Measurements from ENCODE around the gene FREY1.

Gene FREY1, protein sequence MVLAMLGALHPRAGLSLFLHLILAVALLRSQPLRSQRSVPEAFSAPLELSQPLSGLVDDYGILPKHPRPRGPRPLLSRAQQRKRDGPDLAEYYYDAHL

DNA sequence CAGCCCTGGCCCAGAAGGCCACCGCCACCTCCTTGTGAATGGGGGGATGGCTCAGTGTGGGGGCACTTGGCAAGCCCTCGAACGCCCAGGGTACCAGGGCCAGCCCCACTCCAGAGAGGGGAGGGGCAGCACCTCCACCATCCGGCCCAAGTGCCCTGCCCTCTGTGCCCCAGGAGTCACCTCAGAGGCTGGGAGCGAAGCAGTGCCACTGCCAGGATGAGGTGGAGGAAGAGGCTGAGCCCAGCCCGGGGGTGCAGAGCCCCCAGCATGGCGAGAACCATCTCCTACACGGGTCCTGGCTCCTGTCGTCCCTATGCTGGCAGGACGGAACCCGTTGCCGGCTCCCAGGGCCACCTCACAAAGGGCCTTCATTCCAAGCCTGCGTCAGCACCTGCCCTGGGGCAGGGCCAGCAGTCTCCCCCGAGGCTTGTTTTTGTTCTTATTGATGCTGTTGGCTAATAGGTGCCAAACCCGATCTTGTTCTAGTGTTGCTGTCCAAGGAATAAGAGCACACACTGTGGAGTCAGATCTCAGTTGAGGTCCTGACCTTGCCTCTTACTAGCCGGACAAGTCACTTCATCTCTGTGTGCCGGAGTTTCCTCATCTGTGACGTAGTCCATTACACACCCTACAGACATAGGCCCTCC is at the start of gene FREY1:
Gene FREY1 (minus strand): TSS at position 307 of the 647 bp plus-strand sequence. CDS start 26 bp downstream, at position 281.
- DNase-seq = no peak

DNA sequence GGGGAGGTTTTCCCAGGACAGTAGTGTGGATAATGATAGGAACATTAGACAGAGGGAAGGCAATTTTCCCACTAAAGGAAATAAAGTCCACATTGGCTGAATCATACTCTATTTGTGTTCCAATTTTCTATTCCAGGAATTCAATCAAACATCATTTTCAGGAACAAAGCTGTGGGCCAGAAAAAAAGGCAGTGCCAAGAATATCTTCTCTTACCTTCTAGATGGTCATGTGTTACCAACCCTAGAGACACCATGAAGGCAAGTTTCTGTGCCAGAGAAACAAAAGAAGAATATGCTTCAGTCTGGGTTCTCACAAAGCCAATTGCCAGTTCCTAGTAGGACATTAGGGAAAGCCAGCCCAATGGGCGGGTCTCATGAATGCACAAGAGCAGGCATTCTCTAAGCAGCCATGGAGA is 42.9 kb upstream of the FREY1 start:
- DNase-seq = no peak

GRCh38 chr11:45948356-45948755 is 41.3 kb upstream of the FREY1 start:
- DNase-seq = no peak

- no peak for DNase-seq
Measured at GRCh38 chr11:45947885-45948284, 40.8 kb upstream of the FREY1 start.

- no peak for DNase-seq
Measured at GRCh38 chr11:45945397-45945999, 38.4 kb upstream of the FREY1 start.

DNA sequence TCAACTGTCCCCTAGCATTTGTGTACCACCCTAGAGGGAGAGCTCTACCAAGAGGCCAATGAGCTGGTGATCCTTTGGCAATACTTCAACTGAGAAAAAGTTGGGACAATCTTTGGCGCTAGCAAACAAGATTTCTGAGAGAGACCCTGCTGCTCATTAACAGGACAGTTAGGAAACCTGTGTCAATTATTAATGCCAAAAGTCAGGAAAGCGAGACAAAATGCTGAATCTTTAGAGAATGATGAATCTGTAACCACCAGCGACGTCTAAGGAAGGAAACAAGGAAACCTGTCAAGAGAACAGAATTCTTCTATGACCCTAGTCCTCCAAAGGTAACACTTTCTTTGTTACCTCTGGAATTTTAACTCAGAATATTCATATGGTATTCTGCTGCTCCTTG is 35.3 kb upstream of the FREY1 start:
- DNase-seq = no peak

GRCh38 chr11:45941285-45941684 is 34.2 kb upstream of the FREY1 start:
- DNase-seq = no peak

DNA sequence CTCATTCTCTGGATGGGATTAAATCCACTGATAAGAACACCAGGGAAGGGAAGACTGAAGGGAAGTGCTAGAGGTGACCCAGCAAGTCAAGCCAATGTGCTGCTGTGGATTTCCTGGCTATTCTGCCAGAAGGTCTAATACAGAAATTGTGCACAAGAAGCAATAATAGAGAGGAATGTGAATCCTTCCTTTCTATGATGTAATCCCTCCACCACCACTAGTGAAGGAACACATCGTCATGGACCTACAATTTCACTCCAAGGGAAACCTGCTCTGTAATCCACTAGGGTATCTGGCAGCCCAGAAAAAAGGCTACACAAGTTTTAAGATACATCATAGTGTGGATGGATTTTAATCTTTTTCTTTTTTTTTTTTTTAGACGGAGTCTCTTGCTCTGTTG is 32.8 kb upstream of the FREY1 start:
- DNase-seq = no peak

GRCh38 chr11:45937916-45938315 is 30.8 kb upstream of the FREY1 start:
- no peak for DNase-seq

DNA sequence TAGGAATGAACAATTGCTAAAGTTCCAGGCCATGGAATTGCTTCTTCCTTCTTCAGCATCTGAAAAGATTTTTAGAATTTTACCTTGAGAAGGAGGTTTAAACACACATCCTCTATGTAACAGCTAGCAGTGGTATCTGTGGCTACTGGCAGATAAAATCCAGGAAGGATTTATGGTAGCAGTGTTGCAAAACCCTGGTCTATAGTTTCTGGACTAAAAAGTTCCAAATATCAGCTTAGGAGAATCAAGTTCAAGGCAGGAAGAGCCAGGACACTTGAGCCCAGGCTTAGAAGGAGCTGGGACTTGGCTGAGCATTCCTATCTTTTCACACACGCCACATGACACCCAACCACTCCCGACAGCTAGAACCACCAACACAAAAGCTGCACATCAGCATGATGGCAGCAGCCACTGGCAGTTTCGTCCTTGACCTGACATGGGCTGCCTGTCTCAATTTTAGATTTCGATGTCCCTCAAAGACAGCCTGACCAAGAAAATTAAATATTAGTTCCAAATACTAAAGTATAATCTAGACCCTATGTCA is 29.5 kb upstream of the FREY1 start:
- no peak for DNase-seq

- no peak for DNase-seq
Measured at GRCh38 chr11:45935349-45936064, 28.4 kb upstream of the FREY1 start.

- DNase-seq = no peak
Measured at GRCh38 chr11:45934580-45935318, 27.7 kb upstream of the FREY1 start.

DNA sequence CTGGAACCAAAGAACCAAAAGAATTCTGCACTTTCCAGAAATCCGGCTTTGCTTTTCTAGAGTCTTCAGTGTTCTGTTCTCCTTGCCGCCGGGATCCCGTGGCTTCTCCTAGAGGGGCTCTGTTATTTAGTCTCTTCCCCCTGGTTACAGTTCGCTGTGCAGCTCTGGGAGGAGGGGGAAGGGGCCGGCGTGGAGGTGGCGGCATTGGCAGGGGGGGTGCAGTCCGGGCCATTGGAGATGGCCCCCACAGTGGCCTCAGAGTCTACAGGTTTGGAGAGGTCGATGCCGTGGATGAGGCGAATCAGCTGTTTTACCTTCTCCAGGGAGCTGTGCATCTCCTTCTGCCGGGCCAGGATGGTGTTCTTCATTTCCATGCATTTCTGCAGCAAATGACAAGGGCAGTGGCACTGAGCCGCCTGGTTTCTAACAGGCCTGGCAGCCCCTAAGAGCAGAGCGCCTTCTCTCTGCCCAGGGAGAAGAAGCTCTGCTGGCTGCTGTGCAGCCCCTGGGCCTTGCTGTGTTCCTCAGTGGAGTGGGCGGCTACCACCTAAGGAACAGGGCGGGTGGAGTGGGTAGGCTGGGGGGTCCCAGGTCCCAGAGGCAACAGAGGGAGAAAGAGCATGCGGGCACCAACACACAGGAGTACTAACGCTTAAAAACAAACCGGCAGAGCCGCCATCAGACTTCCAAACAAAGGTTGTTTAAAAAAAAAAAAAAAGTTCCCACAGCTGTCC is 26.9 kb upstream of the FREY1 start:
- no peak for DNase-seq

DNA sequence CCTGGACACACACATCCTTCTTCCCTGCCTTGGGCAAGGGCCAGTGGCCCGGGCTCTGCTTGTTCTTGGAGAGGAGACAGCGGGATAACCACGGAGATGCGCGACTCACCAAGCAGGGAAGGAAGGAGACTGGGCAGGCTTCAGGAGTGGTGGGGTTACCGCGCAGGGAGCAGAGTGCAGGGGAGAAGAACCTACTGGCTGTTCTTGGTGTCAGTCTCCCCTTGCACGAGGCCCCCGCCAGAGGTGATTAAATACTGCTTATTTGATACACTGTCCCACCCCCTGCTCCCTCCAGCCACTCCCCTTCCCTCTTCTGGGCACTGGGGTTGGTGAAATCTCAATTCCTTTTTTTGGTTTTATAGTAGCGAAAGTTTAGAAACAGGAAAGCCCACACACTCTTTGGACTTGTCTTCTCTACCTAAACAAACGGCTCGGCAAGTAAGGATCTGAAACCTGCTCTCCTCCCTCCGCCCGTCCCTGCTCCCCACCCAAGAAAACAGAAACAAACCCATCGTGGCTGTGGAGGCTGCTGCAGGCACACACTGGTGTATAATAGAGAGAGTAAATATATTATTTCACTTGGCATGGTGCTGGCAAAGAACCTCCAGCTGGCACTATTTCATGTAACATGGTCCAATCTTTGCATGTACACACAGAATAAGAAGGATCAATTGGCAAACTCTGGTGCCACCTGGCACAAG is 26.2 kb upstream of the FREY1 start:
- DNase-seq = peak in 1 of 2 donors; percentile 60

DNA sequence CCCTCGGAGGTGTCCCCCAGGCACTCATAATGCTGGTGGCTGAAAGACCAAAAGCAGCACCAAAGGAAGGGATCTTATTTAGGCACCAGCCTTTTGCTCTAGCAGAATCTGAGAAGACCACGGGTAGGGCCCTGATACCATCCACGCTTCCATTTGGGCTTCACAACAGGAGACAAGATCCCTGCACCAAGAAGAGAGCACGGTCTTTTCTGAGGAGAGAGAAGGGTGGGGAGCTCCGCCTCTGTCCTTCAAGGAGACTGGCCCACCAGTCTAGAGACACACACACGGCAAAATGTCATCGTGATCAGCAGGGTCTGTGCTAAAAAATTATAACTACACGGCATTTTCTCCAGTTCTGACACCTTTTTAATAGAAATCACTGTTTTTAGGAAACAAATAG is 25.1 kb upstream of the FREY1 start:
- no peak for DNase-seq

DNA sequence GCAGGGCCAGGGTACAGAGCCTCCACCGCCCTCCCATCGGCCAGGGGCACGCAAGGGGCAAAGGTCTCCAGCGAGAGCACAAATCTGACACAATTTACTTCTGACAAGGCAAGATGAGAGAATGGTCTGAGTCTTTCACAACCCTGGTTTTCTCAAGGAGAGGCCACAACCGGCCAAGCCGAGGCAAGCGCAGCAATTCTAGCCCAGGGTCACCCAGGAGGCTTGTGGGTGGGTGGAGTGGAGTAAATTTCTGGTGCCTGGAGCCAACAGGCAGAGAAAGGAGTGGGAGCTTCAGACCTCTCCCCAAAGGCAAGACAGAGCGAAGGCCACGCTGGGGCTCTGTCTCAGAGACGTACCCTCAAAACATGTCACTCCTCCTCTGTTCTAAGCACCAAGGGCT is 24.7 kb upstream of the FREY1 start:
- no peak for DNase-seq

- no peak for DNase-seq
Measured at GRCh38 chr11:45930951-45931570, 24.0 kb upstream of the FREY1 start.

DNA sequence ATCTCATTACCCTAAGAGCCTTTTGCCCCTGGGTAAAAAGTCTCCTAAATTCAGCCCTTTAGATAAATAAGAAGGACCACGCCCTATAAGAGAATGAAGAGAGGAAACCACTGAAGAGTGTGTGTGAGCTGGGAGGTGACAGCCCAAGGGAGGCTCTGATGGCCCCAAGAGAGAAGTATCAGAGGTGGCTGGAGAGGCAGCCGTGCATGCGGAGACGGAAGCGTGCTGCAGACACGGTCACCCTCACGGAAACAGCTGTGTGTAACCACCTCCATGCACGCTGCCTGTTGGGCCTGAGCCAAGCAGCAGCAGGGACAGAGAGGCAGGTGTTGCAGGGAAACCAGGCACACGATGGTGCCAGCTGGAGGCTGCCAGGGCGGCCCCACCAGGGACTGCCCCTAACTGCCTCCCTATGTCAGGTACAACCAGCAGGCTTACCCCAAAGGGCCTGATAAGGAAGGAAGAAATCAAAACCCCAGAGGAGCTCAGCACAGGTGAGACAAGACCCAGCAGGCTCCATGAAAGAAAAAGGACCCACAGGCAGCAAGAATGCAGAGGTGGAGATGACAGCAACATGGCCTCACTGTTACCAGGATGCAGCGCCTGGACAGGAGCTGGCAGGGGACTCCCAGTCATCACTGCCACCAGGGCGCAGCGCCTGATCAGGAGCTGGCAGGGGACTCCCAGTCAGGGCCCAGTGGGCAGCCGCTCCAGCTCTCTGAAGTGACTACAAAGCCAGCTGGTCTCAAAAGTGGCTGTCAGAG is 23.1 kb upstream of the FREY1 start:
- DNase-seq = peak; percentile 59 to 80

DNA sequence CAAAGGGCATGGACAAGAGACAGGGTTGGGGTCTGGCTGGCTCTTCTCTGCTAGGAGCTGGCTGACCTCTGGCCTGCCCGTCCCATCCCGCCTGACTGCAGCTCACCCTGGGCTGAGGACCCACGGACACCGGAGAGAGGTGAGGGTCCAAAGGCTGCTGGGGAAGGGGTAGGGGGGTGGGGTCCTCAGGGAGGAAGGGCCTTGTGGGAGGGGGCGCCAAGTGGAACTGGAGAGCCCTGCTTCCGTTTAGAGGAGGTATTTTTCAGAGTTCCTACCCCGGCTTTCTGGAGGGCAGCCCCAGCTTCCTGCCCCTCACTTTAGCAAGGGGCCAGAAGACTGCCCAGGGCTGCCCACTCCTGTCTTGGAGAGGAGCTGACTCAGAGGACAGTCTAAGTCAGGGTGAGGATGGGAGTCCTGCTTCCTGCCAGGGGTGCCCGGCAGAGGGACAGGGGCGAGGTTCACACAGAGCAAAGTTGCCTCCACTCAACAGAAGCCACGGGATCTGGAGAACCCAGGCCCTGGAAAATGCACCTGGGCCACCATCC is 22.5 kb upstream of the FREY1 start:
- no peak for DNase-seq

Data from CD4-positive, alpha-beta T cell treated with Interferon alpha-2 for 1 hour (primary cell).